Measurements from ENCODE around the gene SNX9. TPM values are rescaled to one million over a fixed set of nuclear protein-coding genes. Genes with fewer than 3 reads are reported as not detected.

The SNX9 gene
- total RNA-seq, 1 experiment from 2014 or later: 31.3 TPM

DNA sequence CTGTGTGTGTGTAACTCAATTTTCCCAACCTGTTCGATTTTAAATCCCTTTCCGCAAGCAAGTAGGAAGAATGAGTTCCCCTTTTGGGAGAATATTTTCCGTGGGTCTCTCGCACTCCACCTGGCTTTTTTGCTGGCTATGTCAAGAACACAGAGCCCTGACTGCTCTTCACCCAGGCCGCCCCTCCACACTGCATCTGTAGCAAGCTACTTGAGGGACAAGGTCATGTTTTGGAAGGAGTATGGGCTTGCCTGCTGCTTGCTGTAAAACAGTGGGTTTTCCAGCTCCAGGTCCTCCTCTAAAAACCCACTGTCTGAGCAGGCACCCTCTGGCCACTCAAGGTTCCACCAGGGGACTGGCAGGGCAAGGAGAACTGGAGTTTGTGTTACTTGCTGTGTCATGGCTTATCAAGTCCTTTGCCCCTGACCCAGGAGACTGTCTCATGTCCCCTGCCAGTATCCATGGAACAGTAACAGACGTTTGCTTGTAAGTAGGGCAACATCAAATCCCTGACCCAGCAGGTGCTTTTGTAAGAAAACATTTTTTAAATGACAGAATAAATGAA is 123.1 kb downstream of the SNX9 start:
- Mint-ChIP-seq H3K4me1 (no peaks in the 10 kb centered on the region), H3K9me3 (peaks cover 12% of the 10 kb centered on the region in 2 experiments; a peak in 4 of 5 replicates), H3K4me3 (no peak overlapping the region), H3K27me3 (ENCODE audit: low read depth) (no peaks in the 10 kb centered on the region), H3K36me3 (ENCODE audit: insufficient read depth in 1 of 3, low read depth in 3 of 3) (peaks cover 10 to 49% (median 39%) of the 10 kb centered on the region in 3 experiments), H3K27ac (no peak overlapping the region; a peak in 1 of 7 replicates)
- Histone ChIP-seq H4K5ac (ENCODE audit: insufficient read length, low read depth, low read length) (no peak overlapping the region), H3K4me1 (ENCODE audit: insufficient read depth, low read length) (no peaks in the 10 kb centered on the region), H3K56ac (ENCODE audit: insufficient read length, low read depth, low read length) (no peak overlapping the region), H2BK12ac (ENCODE audit: insufficient read length, low read depth, low read length) (no peak overlapping the region), H3K4ac (ENCODE audit: low read depth, low read length) (no peak overlapping the region), H3K23me2 (ENCODE audit: insufficient read length, low read depth, low read length, poor library complexity, severe bottlenecking) (no peaks in the 10 kb centered on the region), H3K4me2 (ENCODE audit: insufficient read depth, insufficient read length, low read length) (no peak overlapping the region), H3K18ac (ENCODE audit: insufficient read length, low read depth, low read length) (no peak overlapping the region), H4K8ac (replicated peaks; ENCODE audit: insufficient read length, low read depth, low read length) (no peak overlapping the region), H2BK20ac (ENCODE audit: low read depth, low read length, poor library complexity, severe bottlenecking) (no peak overlapping the region), H3K9me3 (ENCODE audit: control insufficient read depth, low read depth, low read length) (no peaks in the 10 kb centered on the region), H2BK120ac (ENCODE audit: low read depth, low read length, poor library complexity, severe bottlenecking) (no peak overlapping the region), H2AFZ (ENCODE audit: low read length) (no peak overlapping the region), H3T11ph (ENCODE audit: low read length) (no peak overlapping the region), H3K14ac (ENCODE audit: insufficient read depth, low read length) (no peak overlapping the region), H3K79me1 (ENCODE audit: insufficient read depth, low read depth, low read length, poor library complexity, severe bottlenecking) (no peaks in the 10 kb centered on the region), H3K9ac (ENCODE audit: extremely low read depth, insufficient read length, low read length) (no peak overlapping the region), H2BK15ac (ENCODE audit: low read depth, low read length) (no peak overlapping the region), H2AK5ac (ENCODE audit: insufficient read length, low read length) (no peak overlapping the region), H3K23ac (ENCODE audit: insufficient read length, low read depth, low read length) (no peak overlapping the region), H3K27me3 (ENCODE audit: insufficient read depth, low read length) (no peaks in the 10 kb centered on the region), H3K27ac (ENCODE audit: insufficient read length, low read depth, low read length) (no peak overlapping the region), H4K91ac (ENCODE audit: insufficient read length, low read depth, low read length) (no peak overlapping the region), H2BK5ac (ENCODE audit: insufficient read length, low read length) (no peak overlapping the region), H4K20me1 (ENCODE audit: control insufficient read depth, insufficient read depth, insufficient read length) (no peaks in the 10 kb centered on the region), H3K79me2 (ENCODE audit: insufficient read depth, low read length) (no peaks in the 10 kb centered on the region)
- no CpG with 5 or more reads among the region's 6 CpGs for WGBS (ENCODE audit: extremely low coverage, insufficient read length, low lambda C conversion rate)
- no peak for TF ChIP-seq CTCF (conservative IDR thresholded peaks at IDR 0.05)
- DNase-seq: no peak

All from H9 (cell line).